Ishikawa (cell line): Measurements from ENCODE around the gene CD52.

Source experiments
- CEBPB ChIP-seq: IDR thresholded peaks from 2 replicates; pipeline ENCODE4 v1.6.1; 2012
- EGR1 ChIP-seq: IDR thresholded peaks from 2 replicates; pipeline ENCODE4 v1.6.1; 2012
- EP300 ChIP-seq: IDR thresholded peaks from 2 replicates; pipeline ENCODE4 v1.6.1; 2012; ENCODE audit warnings: borderline replicate concordance
- FOXM1 ChIP-seq: IDR thresholded peaks from 2 replicates; pipeline ENCODE4 v1.6.1; 2012; ENCODE audit warnings: low read depth, borderline replicate concordance
- NFIC ChIP-seq: IDR thresholded peaks from 2 replicates; pipeline ENCODE4 v1.6.1; 2012
- RAD21 ChIP-seq: IDR thresholded peaks from 2 replicates; pipeline ENCODE4 v1.6.1; 2012; ENCODE audit warnings: low read depth
- TAF1 ChIP-seq: IDR thresholded peaks from 2 replicates; pipeline ENCODE4 v1.6.1; 2012; ENCODE audit warnings: low read depth, mild to moderate bottlenecking
- TCF12 ChIP-seq: IDR thresholded peaks from 2 replicates; pipeline ENCODE4 v1.6.1; 2012; ENCODE audit warnings: low read depth
- YY1 ChIP-seq: IDR thresholded peaks from 2 replicates; pipeline ENCODE4 v1.6.1; 2012; ENCODE audit warnings: low read depth
- ZBTB7A ChIP-seq: IDR thresholded peaks from 2 replicates; pipeline ENCODE4 v1.6.1; 2012; ENCODE audit warnings: low read depth
- TF ChIP-seq, protein P1 (sequence below): IDR thresholded peaks from 2 replicates; pipeline ENCODE4 v1.6.1; 2012

DNA sequence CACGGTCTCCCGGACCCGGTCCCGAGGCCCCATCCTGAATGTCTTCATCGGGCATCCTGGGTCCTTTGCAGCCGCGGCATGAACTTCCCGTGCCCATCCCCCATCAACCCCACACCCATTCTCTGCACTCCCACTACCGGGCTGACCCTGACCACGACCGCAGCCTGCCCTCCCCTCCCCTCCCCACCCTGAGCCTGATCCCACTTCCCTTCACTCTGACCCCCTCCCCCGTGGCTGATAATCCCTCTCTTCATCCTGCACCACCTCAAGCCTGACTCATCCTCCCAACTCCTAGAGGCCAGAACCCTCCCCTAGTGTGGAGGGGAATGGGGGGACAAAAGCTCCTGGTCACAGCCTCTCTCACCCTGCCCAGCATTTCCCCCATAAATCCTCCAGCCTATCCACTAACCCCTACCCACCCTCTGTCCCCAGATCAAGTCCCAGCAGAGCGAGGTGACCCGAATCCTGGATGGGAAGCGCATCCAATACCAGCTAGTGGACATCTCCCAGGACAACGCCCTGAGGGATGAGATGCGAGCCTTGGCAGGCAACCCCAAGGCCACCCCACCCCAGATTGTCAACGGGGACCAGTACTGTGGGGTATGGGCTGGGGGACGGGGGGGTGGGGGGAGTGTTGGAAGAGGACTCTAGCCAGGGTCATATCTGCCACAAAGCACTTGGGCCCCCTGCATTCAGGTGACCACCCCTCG is 37.3 kb upstream of the CD52 start:
- TF ChIP-seq CEBPB (no peak), TAF1 (no peak), NFIC (no peak), EP300 (no peak), TCF12 (no peak), FOXM1 (no peak), RAD21 (no peak), EGR1 (no peak), ZBTB7A (no peak), YY1 (no peak)
- TF ChIP-seq, protein P1, sequence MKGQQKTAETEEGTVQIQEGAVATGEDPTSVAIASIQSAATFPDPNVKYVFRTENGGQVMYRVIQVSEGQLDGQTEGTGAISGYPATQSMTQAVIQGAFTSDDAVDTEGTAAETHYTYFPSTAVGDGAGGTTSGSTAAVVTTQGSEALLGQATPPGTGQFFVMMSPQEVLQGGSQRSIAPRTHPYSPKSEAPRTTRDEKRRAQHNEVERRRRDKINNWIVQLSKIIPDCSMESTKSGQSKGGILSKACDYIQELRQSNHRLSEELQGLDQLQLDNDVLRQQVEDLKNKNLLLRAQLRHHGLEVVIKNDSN, result no peak
